ENCODE data around the gene MRPS25.

GRCh38 chr3:15051531-15051930 lies 13.6 kb downstream of the MRPS25 start:
- TF ChIP-seq CTCF (IDR thresholded peaks at IDR 0.05), result peak in 4 of 6 experiments; percentile 55 to 63 (median 59)
- TF ChIP-seq POLR2A (IDR thresholded peaks at IDR 0.05), result no peak
